GM19452 (cell line): ENCODE measurements around the gene RAB11FIP5.

ENCODE experiments used
- ATAC-seq: cut with Tn5 transposase; IDR thresholded peaks from one replicate; pipeline ENCODE4 v1.9.1; 2021; ENCODE audit not compliant: unreplicated experiment

Gene RAB11FIP5

DNA sequence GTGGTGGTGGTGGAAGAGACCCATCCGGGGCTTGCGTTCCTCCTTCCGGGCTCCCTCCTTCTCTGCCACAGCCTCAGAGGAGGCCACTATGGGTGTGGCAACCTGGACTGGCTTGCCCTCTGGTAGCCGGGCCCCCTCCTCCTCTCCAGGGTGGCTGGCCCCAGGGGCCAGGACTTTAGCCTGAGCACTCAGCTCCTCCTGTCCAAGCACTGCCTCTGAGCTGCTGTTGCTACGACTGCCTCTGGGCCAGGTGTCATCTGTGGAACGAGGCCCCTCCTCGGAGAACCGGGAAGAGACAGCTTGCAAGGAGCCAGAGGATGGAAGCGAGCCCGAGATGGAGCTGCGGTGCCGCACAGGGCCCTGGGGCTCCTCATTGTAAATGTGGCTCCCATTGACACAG is 24.5 kb downstream of the RAB11FIP5 start:
- ATAC-seq = no peak

DNA sequence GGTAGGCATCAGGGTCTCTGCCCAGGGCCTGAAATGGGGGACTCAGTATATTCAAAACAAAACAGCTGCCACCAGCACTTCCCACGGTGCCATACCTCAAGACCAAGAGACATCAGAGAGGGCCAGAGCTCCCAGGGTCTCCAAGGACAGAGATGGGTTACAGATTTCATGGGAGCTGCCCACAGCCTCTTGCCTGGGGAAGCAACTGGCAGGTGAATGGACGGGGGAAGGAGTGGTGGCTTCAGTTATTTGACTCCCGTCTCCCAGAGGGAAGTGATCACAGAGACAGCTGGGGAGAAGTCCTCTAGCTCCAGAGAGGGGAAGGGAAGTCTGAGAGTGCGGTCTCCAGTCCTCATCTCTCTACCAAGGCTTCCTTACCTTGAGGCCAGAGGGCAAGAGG is 25.4 kb downstream of the RAB11FIP5 start:
- ATAC-seq = no peak

DNA sequence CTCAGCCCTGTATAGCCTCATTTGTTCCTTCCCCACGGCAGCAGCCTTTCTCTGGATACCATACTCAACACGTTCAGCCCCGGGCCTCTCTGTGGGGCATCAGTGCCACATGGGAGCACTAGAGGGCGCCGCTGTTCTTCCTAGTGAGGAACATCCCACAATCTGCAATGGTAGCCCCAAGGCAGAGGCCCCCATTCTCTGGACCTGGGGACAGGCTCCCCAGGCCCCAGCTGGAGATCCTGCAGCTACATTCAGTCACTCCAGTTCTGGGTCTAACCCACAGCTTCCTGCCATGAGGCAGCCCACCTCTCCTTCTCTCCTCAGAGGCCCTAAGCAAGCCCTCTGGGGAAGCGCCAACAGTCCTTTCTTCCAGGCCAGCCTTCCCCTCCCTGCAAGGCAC is 27.1 kb downstream of the RAB11FIP5 start:
- ATAC-seq = peak; percentile 90

GRCh38 chr2:73084971-73085370 is 27.8 kb downstream of the RAB11FIP5 start:
- ATAC-seq = no peak

- ATAC-seq = no peak
These were observed 28.6 kb downstream of the RAB11FIP5 start for GRCh38 chr2:73083886-73084800.

- no peak for ATAC-seq
These were observed 30.0 kb downstream of the RAB11FIP5 start for GRCh38 chr2:73082523-73083410.

DNA sequence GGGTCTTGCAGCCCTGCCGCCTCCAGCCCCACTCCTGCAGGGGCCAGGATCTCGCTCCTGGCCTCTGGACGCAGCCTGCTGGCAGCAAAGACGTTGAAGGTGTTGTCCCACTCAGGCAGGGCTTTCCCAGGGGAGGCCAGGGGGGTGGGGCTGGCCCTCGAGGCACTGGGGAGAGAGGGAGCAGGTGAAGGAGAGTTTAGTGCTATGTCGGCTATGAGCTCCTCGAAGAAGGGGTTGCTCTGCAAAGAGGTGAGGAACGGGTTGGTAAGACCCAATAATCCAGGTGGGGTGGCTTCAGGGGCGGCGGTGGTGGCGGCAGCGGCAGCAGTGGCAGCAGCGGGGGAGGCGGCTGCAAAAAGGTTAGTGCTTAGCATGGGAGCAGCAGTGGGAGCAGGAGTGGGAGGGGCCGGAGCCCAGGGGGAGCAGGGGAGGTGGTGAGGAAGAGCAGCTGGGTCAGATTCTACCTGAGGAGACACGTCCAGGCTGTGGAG is 31.5 kb downstream of the RAB11FIP5 start:
- no peak for ATAC-seq

- ATAC-seq = no peak
These were observed 32.2 kb downstream of the RAB11FIP5 start for GRCh38 chr2:73080321-73081131.

DNA sequence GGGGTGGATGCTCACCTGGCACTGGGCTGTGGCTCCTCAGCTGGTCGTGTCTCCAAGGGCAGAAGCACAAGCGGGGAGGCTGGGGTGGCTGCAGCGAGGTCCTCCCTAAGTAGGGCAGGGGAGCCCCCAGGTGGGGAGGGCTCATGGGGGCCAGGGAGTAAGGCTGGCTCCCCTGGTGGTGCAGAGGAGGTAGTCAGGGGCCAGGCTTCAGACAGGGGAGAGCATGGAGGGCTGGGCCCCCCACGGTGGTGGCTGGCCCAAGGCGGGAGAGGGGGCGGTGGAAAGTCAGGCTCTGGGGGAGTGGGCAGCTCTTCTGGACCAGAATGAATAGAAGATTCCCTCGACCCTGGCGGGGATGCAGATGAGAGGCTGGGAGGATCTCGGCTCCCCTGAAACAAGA is 33.1 kb downstream of the RAB11FIP5 start:
- ATAC-seq = no peak

DNA sequence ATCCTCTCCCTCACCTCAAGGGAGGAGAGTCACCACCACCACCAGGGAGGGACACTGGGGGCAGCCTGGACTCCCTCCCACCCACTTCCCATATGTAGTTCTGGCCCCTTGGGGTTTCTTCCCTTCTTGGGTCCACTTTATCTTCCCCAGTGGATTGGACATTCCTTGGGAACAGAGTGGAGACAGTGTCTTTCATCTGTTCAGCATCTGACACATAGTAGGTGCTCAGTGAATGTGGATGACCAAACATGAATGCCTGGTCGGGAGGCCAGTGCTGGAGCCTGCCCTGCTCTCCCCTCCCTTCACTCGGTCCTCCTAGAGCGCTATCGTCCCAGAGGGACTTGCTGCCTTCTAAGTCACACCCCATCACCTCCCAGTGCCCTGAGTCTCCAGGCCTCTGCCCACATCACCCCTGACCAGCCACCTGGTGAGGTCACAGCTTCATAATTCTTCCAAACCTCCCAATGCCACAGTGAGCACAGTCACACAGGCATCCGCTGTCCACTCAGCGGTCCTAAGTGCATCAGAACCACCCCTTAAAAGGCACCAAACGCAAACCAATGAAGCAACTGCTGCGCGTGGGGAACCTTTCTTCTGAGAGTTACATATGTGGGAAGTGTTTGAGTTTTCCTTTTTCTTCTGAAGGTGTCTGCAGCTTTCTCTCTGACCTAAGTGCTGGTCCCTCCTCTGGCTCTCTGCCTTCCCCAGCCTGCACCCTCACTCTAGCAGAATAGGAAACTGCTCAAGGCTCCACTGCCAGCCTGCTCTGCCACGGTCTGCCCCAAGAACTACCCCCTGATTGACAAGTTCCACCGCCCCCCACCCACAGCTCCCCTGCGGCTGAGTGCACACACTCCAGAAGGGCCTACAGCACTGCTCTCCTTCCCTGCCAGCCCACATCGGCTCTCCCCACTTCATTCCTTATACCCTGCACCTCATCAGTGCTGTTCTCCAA is 34.0 kb downstream of the RAB11FIP5 start:
- ATAC-seq = no peak

- ATAC-seq = no peak
These were observed 35.3 kb downstream of the RAB11FIP5 start for GRCh38 chr2:73077424-73077795.

DNA sequence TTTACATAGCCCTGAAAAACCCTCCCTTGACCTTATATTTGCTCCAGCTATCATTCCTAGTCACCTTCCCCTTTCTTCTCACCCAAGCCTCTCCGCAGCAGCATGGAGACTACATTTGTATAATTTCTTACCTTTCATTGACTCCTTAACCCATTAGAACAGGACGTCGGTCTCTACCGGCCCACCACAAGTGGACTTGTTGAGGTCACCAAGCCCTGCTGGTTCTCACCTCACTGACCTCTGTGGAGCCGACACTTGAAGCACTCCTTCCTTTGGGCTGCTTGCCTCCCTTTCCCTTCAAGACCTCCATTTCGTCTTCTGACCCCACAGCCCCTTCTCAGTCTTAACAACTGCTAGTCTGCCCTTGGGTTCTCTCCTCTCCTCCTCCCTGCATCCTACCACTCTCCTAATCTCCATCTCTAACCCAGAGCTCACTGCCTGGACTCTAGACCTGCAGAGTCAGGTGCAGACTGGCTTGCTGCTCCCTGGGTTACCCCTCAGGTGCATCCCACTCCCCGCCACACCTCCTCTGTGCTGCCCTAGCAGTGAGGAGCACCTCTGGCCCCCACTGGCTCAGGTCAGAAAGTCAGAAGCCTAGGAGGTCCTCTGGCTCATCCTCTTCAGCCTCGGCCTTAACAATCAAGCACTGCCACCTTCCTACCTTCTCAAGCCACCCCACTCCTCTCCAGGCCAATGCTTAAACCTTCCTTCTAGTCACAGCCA is 35.9 kb downstream of the RAB11FIP5 start:
- ATAC-seq = no peak

GRCh38 chr2:73075477-73076373 is 37.0 kb downstream of the RAB11FIP5 start:
- no peak for ATAC-seq

- no peak for ATAC-seq
These were observed 38.4 kb downstream of the RAB11FIP5 start for GRCh38 chr2:73074110-73075069.

- ATAC-seq = no peak
These were observed 40.3 kb downstream of the RAB11FIP5 start for GRCh38 chr2:73072416-73072815.

DNA sequence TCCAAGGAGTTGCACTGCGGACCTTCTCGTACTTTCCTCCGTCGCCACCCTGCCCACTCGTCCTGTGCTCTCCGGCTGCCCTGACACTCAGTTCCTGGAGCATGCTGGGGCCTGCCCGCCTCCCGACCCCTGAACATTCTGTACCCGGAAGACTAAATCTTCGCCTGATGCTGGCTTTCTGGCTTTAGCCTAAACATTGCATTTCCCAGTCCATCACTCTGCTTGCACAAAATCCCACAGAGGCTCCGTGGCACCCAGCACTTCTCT is 40.7 kb downstream of the RAB11FIP5 start:
- no peak for ATAC-seq
